PC-9 (cell line): ENCODE results near the gene AP4B1. TPM values are rescaled to one million over a fixed set of nuclear protein-coding genes. Genes with fewer than 3 reads are reported as not detected.

Source experiments
- BruUV-seq: library from RNA; stranded (reverse); fragments of 400-500 nt; replicated peaks from 2 replicates; lab custom pipeline; 2021; lab: Mats Ljungman, UMichigan
- CTCF ChIA-PET: fragments of 300-600 bp; sonication (Branson Sonifier 250); formaldehyde crosslinking; loops from one replicate; lab custom pipeline; 2022; ENCODE audit warnings: antibody characterized with exemption; lab: Charles Lee
- POLR2A ChIA-PET: fragments of 300-600 bp; sonication (Branson Sonifier 250); formaldehyde crosslinking; loops from one replicate; lab custom pipeline; 2022; ENCODE audit warnings: antibody characterized with exemption; ENCODE audit not compliant: unreplicated experiment; lab: Charles Lee
- DNase-seq, 2 experiments: peaks; one replicate each; pipeline versions ENCODE4 v3.0.0 to v3.0.0-alpha.2; 2015 to 2022; ENCODE audit warnings: mixed read lengths in 1 of 2
- H2AFZ ChIP-seq: fragments of 200-600 bp; sonication (generic); 2 replicates; pipeline ENCODE4 v1.8.1; 2017; ENCODE audit warnings: antibody characterized with exemption
- H3F3A ChIP-seq: fragments of 200-600 bp; sonication (generic); 2 replicates; pipeline ENCODE4 v1.8.1; 2017; ENCODE audit warnings: antibody characterized with exemption, mild to moderate bottlenecking, low read depth; ENCODE audit not compliant: insufficient read depth
- H3K27ac ChIP-seq: fragments of 200-600 bp; sonication (generic); 2 replicates; pipeline ENCODE4 v1.6.1; 2016; ENCODE audit warnings: mixed run types
- H3K27me3 ChIP-seq: fragments of 200-600 bp; sonication (generic); 2 replicates; pipeline ENCODE4 v1.6.1; 2016; ENCODE audit warnings: low read depth, mixed run types; ENCODE audit not compliant: insufficient read depth
- H3K36me3 ChIP-seq: fragments of 200-600 bp; sonication (generic); 2 replicates; pipeline ENCODE4 v1.6.1; 2016; ENCODE audit warnings: low read depth, mixed run types
- H3K4me1 ChIP-seq: fragments of 200-600 bp; sonication (generic); replicated peaks from 2 replicates; pipeline ENCODE4 v1.6.1; 2016; ENCODE audit warnings: mixed run types; ENCODE audit not compliant: insufficient read depth
- H3K4me2 ChIP-seq: fragments of 200-600 bp; sonication (generic); 2 replicates; pipeline ENCODE4 v1.6.1; 2017; ENCODE audit warnings: mixed run types
- H3K4me3 ChIP-seq: fragments of 200-600 bp; sonication (generic); 2 replicates; pipeline ENCODE4 v1.6.1; 2016; ENCODE audit warnings: mixed run types
- H3K79me2 ChIP-seq: fragments of 200-600 bp; sonication (generic); 2 replicates; pipeline ENCODE4 v1.6.1; 2017; ENCODE audit warnings: low read depth, mixed run types
- H3K9me2 ChIP-seq: fragments of 200-600 bp; sonication (generic); 2 replicates; pipeline ENCODE4 v1.8.1; 2017; ENCODE audit warnings: mild to moderate bottlenecking; ENCODE audit not compliant: insufficient read depth
- H3K9me3 ChIP-seq: fragments of 200-600 bp; sonication (generic); 2 replicates; pipeline ENCODE4 v1.8.1; 2016; ENCODE audit warnings: low read depth; ENCODE audit not compliant: insufficient read depth
- H4K20me1 ChIP-seq: fragments of 200-600 bp; sonication (generic); 2 replicates; pipeline ENCODE4 v1.8.1; 2017; ENCODE audit not compliant: insufficient read depth
- CTCF ChIP-seq: fragments of 200-600 bp; sonication (generic); conservative IDR thresholded peaks from 2 replicates; pipeline ENCODE4 v1.6.1; 2017; ENCODE audit warnings: mixed run types, antibody characterized with exemption, mild to moderate bottlenecking, moderate library complexity
- EZH2 ChIP-seq: fragments of 200-600 bp; sonication (generic); IDR thresholded peaks from 2 replicates; pipeline ENCODE4 v1.8.0; 2017; ENCODE audit warnings: antibody characterized with exemption, low read depth
- intact Hi-C: fragments of 100-400 bp; cut with micrococcal nuclease; formaldehyde crosslinking; loops from one replicate; pipeline ENCODE4 v1.10.0; 2022; ENCODE audit not compliant: unreplicated experiment
- total RNA-seq: library from RNA; stranded (reverse); gene quantifications from 2 replicates; pipeline ENCODE4 v1.2.3, GENCODE V29; 2021

AP4B1 gene
- total RNA-seq, 1 experiment from 2014 or later = 11.7 TPM

- POLR2A ChIA-PET = interaction anchor here (0.7 kb wide), 1 partner anchor 588 kb away, joined by 6 read pairs; no protein-coding TSS in a partner anchor
Measured at GRCh38 chr1:113946678-113947387, 42.2 kb upstream of the AP4B1 start.

GRCh38 chr1:113946112-113946511 is 41.5 kb upstream of the AP4B1 start:
- Histone ChIP-seq H3K27ac (no peak overlapping the region), H3K36me3 (peaks cover 16% of the 10 kb centered on the region), H2AFZ (no peak overlapping the region), H3K4me1 (no peaks in the 10 kb centered on the region), H4K20me1 (0 out of 2 replicates have a peak, but pooled peaks cover 8% of the 10 kb centered on the region), H3K27me3 (no peaks in the 10 kb centered on the region), H3K79me2 (peaks cover 43% of the 10 kb centered on the region; the same call in 1 of the 2 replicates), H3K9me2 (no peaks in the 10 kb centered on the region), H3K4me3 (no peak overlapping the region), H3K9me3 (no peaks in the 10 kb centered on the region), H3K4me2 (no peak overlapping the region), H3F3A (no peaks in the 10 kb centered on the region)
- ChIA-PET POLR2A (interaction anchor here (0.7 kb wide), 1 partner anchor 588 kb away, joined by 6 read pairs; no protein-coding TSS in a partner anchor), CTCF (no interaction called here)
- TF ChIP-seq EZH2 (no peak), CTCF (no peak)
- intact Hi-C loops = no loop called here
- DNase-seq = no peak
- BruUV-seq = no TSS peak

More at GRCh38 chr1:113946678-113947387, 42.2 kb upstream of the AP4B1 start:
- H3K36me3 ChIP-seq = peaks cover 12% of the 10 kb centered on the region; the same call in 1 of the 2 replicates
- BruUV-seq = no TSS peak
- CTCF ChIA-PET = no interaction called here
- no peak overlapping the region for H3K4me2 ChIP-seq
- H3K79me2 ChIP-seq = peaks cover 50% of the 10 kb centered on the region; the same call in 1 of the 2 replicates
- intact Hi-C loops = no loop called here
- H3K9me2 ChIP-seq = no peaks in the 10 kb centered on the region
- H2AFZ ChIP-seq = no peak overlapping the region
- no peak for TF ChIP-seq CTCF
- TF ChIP-seq EZH2 = no peak
- DNase-seq = no peak
- 0 out of 2 replicates have a peak overlapping the region, but pooled peaks have one; percentile 3 for H3K27ac ChIP-seq
- H4K20me1 ChIP-seq = 0 out of 2 replicates have a peak, but pooled peaks cover 8% of the 10 kb centered on the region
- no peaks in the 10 kb centered on the region for H3K9me3 ChIP-seq
- H3F3A ChIP-seq = no peaks in the 10 kb centered on the region
- H3K4me3 ChIP-seq = no peak overlapping the region
- no peaks in the 10 kb centered on the region for H3K4me1 ChIP-seq
- H3K27me3 ChIP-seq = no peaks in the 10 kb centered on the region

- Histone ChIP-seq H3K9me2 (no peaks in the 10 kb centered on the region), H3K79me2 (peaks cover 37% of the 10 kb centered on the region; the same call in 1 of the 2 replicates), H3K27me3 (no peaks in the 10 kb centered on the region), H3K9me3 (no peaks in the 10 kb centered on the region), H3F3A (no peaks in the 10 kb centered on the region), H3K27ac (no peak overlapping the region), H3K4me3 (no peak overlapping the region), H3K4me2 (no peak overlapping the region), H3K36me3 (peaks cover 24% of the 10 kb centered on the region), H4K20me1 (0 out of 2 replicates have a peak, but pooled peaks cover 8% of the 10 kb centered on the region), H3K4me1 (no peaks in the 10 kb centered on the region), H2AFZ (no peak overlapping the region)
- no TSS peak for BruUV-seq
- DNase-seq = no peak
- intact Hi-C loops = no loop called here
- ChIA-PET CTCF (no interaction called here), POLR2A (no interaction called here)
- no peak for TF ChIP-seq CTCF
- no peak for TF ChIP-seq EZH2
Measured at GRCh38 chr1:113945329-113945728, 40.7 kb upstream of the AP4B1 start.
